ENCODE results near the gene KRTAP10-2.
"Not testable (repeated sequence)": the region's sequence is repeated elsewhere in the genome, so short reads cannot be mapped to it uniquely, and the experiment has no call there.

DNA sequence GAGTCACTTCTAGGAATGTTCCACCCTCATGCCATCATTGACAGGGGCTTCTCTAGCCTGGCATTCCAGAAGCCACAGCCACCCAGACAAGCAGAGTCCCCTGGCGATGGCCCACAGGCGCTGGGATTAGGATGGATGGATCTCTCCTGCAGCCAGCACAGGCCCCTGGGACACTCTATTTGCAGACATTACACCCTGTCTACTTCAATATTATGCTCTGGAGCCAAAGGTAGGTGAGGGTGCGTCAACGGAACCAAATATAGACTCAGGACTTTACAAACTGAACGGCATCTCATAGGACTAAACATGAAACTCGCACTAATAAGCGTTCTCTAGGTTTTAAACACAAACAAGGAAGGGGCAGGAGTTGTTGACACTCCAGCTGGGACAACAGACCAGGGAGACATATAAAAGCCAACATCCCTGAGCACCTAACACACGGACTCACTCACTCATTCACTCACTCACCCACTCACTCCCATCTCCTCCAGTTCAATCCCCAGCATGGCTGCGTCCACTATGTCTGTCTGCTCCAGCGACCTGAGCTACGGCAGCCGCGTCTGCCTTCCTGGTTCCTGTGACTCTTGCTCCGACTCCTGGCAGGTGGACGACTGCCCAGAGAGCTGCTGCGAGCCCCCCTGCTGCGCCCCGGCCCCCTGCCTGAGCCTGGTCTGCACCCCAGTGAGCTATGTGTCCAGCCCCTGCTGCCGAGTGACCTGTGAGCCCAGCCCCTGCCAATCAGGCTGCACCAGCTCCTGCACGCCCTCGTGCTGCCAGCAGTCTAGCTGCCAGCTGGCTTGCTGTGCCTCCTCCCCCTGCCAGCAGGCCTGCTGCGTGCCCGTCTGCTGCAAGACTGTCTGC, 49.0 kb upstream of the KRTAP10-2 start, which contains the start of gene KRTAP10-7:
- not testable (repeated sequence) for TF ChIP-seq POLR2A (IDR thresholded peaks at IDR 0.05; ENCODE audit: low read depth, low read length); POLR2AphosphoS5 (IDR thresholded peaks at IDR 0.05; ENCODE audit: low read depth, low read length); TAF1 (IDR thresholded peaks at IDR 0.05; ENCODE audit: borderline replicate concordance, low read depth, low read length)
